GM06990 (cell line): ENCODE measurements around the gene RBM4.

Source experiments
- DNase-seq: peaks from one replicate; pipeline ENCODE4 v3.0.0-alpha.2; 2011; ENCODE audit not compliant: insufficient read length; ENCODE audit errors: extremely low read depth
- H3K27me3 ChIP-seq: replicated peaks from 2 replicates; pipeline ENCODE4 v1.6.0; 2011; ENCODE audit warnings: low read length; ENCODE audit not compliant: control insufficient read depth, insufficient read depth
- H3K36me3 ChIP-seq: 2 replicates; pipeline ENCODE4 v1.5.1; 2011; ENCODE audit warnings: low read length; ENCODE audit not compliant: control insufficient read depth, insufficient read depth
- H3K4me3 ChIP-seq: replicated peaks from 2 replicates; pipeline ENCODE4 v1.5.1; 2011; ENCODE audit warnings: low read depth, mild to moderate bottlenecking, control low read depth, low read length
- CTCF ChIP-seq: IDR thresholded peaks from 2 replicates; pipeline ENCODE4 v1.5.1; 2011; ENCODE audit warnings: low read length, control low read depth, mild to moderate bottlenecking, inconsistent platforms; ENCODE audit not compliant: insufficient read depth, poor library complexity, severe bottlenecking

Gene RBM4

GRCh38 chr11:66691311-66691980 is 52.9 kb downstream of the RBM4 start:
- Histone ChIP-seq H3K27me3 (no peaks in the 10 kb centered on the region), H3K36me3 (no peaks in the 10 kb centered on the region), H3K4me3 (no peak overlapping the region)
- DNase-seq, result no peak
- no peak for TF ChIP-seq CTCF

- no peaks in the 10 kb centered on the region for H3K27me3 ChIP-seq
- no peaks in the 10 kb centered on the region for H3K36me3 ChIP-seq
- no peak overlapping the region for H3K4me3 ChIP-seq
- DNase-seq, result no peak
- no peak for TF ChIP-seq CTCF
Observed at GRCh38 chr11:66692446-66692845, 53.9 kb downstream of the RBM4 start.

GRCh38 chr11:66692871-66693331 is 54.4 kb downstream of the RBM4 start:
- TF ChIP-seq CTCF, result no peak
- H3K36me3 ChIP-seq, result no peaks in the 10 kb centered on the region
- DNase-seq, result no peak
- H3K4me3 ChIP-seq, result no peak overlapping the region
- H3K27me3 ChIP-seq, result no peaks in the 10 kb centered on the region

- no peak overlapping the region for H3K4me3 ChIP-seq
- no peaks in the 10 kb centered on the region for H3K36me3 ChIP-seq
- no peak for DNase-seq
- H3K27me3 ChIP-seq, result no peaks in the 10 kb centered on the region
- no peak for TF ChIP-seq CTCF
Observed at GRCh38 chr11:66693356-66694055, 55.0 kb downstream of the RBM4 start.

GRCh38 chr11:66694056-66694410 is 55.5 kb downstream of the RBM4 start:
- H3K36me3 ChIP-seq, result no peaks in the 10 kb centered on the region
- H3K4me3 ChIP-seq, result no peak overlapping the region

More at GRCh38 chr11:66694056-66694410, 55.5 kb downstream of the RBM4 start:
- no peak for DNase-seq
- no peak for TF ChIP-seq CTCF
- no peaks in the 10 kb centered on the region for H3K27me3 ChIP-seq
